Amniotic stem cell (primary cell): Measurements from ENCODE around the gene TP73.

ENCODE experiments used
- DNase-seq: peaks from one replicate; lab custom pipeline; 2025; lab: John Stamatoyannopoulos, UW

The TP73 gene

GRCh38 chr1:3689138-3689750 lies 36.9 kb downstream of the TP73 start:
- DNase-seq: no peak

DNA sequence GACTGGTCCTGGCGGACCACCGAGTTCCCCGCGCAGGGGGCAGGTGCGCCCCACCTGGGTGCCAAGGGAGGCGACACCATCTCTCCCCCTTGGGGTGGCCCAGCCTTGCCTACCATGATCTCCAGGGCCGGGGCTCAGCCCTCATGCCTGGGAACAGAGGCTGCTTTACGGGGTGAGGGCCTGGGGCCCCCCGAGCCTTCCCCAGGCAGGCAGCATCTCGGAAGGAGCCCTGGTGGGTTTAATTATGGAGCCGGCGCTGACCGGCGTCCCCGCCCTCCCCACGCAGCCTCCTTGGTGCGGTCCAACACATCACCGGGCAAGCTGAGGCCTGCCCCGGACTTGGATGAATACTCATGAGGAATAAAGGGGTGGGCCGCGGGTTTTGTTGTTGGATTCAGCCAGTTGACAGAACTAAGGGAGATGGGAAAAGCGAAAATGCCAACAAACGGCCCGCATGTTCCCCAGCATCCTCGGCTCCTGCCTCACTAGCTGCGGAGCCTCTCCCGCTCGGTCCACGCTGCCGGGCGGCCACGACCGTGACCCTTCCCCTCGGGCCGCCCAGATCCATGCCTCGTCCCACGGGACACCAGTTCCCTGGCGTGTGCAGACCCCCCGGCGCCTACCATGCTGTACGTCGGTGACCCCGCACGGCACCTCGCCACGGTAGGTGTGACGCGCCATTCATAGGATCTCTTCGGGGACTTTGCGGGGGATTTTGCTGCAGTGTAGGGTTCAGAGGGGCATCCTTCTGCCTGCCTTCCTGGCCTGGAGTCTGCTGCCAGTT lies 38.2 kb downstream of the TP73 start:
- DNase-seq: no peak

DNA sequence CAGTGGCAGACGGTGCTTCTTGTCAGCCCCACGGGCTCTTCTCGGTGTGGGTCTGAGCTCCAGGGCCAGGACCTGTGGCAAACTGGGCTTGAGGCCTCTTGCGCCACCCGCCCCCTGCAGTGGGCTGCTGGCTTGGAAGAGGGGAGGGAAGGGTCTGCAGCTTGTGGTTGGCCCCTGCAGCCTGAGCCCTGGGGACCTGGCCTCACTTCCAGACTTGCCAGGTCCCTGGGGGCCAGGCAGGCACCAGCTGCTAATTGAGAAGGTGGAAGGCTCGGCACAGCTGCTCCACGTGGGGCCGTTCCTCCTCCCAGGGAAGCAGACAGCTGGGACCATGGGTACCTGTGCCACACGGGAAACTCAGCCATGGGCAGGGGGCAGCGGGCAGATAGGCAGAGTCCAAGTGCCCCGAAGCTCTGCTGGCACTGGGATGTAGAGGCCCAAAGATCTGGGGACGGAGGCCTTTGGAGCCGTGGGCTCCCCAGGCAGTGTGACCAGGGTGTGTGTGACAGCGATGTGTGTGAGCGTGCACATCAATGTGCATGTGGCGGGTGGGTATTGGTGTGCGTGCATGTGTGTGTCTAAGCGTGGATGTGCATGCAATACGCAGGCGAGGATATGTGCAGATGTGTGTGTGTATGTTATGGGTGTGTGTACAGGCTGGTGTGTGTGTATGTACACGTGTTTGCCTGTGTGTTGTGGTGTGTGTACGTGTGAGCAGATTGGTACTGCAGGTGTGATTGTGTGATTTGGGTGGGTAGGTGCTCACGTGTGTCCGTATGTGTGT lies 39.3 kb downstream of the TP73 start:
- DNase-seq: no peak

GRCh38 chr1:3692598-3692997 lies 40.3 kb downstream of the TP73 start:
- no peak for DNase-seq

GRCh38 chr1:3693321-3693720 lies 41.0 kb downstream of the TP73 start:
- DNase-seq: no peak

DNA sequence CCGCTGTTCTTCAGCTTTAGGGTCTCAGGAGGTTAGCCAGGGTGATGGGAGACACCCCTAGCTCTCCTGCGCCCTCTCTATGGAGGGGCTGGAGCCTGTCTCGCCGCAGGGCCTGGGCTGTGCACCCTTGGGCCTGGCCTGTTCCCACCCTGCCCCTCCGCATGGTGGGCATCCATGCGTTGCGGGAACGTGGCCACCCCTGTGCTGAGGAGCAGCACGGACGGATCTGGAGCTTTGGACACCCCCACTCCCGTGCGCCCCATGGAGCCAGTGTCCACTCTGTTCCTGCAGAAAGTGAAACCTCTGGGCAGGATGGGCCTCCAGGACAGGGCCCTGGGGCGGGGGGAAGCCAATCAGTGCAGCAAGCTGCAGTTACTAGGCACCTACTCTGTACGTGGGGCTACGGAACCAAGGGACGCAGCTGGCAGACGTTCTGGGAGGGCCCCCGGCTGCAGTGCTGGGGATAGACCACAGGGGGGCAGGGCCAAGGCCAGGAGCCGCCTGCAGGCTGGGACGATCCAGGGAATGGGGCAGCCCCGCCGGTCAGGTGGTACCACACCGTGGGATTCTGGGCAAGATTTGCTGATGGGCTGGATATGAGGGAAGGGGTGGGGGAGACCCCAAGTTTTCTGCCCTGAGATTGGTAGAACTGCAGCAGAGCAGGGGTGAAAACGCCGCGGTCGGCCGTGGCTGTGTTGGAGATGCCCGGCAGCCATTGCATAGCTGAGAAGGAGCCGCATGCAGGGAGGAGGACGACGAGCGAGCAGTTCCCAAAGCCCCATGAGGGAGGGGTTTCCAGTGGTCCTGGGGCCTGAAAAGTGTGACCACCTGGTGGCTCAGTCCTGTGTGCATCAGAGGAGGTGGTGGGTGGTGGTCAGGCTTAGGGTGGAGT lies 43.3 kb downstream of the TP73 start:
- no peak for DNase-seq

DNA sequence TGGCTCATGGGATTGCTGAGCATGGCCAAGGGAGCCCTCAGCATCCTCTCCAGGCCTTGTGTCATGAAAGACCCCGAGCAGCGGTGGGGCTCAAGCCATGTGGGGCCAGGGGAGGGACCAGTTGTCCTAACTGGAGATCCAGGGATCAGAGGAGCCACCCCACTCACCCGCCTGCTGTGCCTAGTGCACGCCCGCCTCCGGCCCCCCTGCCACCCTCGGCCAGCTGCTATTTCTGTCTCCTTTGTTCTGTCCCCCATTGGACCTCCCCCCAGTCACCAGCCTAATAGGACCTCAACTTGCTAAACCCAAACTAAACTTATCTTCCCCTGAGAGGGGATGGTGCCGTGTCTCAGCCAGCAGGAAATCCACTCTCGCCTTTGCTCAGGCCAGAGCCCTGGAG lies 44.4 kb downstream of the TP73 start:
- DNase-seq: no peak

DNA sequence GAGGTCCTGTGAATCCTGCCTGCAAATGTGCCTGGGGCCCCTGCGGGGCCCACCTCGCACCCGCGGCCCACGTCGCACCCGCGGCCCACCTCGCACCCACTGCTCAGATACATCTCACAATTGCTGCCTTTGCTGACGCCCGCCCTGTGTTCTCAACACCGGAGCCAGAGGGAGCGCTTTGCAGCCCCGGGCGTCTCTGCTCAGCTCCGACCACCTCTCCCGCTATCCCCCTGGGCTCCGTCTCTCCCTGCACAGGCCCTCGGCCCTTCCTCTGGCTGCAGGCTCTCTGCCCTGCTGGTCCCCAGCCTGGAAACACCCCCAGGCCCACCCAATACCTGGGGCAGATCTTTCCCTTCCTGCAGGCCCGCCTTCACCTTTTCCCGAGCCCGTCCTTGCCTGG lies 44.8 kb downstream of the TP73 start:
- no peak for DNase-seq

GRCh38 chr1:3697810-3698209 lies 45.5 kb downstream of the TP73 start:
- no peak for DNase-seq

GRCh38 chr1:3698660-3699408 lies 46.5 kb downstream of the TP73 start:
- no peak for DNase-seq

GRCh38 chr1:3699596-3699995 lies 47.3 kb downstream of the TP73 start:
- DNase-seq: no peak

DNA sequence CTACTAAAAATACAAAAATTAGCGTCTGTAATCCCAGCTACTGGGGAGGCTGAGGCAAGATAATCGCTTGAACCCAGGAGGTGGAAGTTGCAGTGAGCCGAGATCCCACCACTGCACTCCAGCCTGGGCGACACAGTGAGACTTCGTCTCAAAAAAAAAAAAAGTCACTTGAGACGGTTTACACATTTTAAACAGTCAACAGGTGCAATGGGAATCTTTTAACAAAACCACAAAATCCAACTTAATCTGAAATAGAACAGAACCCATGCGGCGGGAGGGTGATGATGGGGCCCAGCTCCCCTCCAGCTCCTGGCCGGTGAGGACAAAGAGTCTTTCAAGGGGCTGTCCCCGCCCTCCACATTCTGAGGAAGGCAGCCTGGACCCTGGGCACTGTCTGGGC lies 48.3 kb downstream of the TP73 start:
- DNase-seq: no peak

- DNase-seq: no peak
Measured at GRCh38 chr1:3702528-3702927, 50.2 kb downstream of the TP73 start.

DNA sequence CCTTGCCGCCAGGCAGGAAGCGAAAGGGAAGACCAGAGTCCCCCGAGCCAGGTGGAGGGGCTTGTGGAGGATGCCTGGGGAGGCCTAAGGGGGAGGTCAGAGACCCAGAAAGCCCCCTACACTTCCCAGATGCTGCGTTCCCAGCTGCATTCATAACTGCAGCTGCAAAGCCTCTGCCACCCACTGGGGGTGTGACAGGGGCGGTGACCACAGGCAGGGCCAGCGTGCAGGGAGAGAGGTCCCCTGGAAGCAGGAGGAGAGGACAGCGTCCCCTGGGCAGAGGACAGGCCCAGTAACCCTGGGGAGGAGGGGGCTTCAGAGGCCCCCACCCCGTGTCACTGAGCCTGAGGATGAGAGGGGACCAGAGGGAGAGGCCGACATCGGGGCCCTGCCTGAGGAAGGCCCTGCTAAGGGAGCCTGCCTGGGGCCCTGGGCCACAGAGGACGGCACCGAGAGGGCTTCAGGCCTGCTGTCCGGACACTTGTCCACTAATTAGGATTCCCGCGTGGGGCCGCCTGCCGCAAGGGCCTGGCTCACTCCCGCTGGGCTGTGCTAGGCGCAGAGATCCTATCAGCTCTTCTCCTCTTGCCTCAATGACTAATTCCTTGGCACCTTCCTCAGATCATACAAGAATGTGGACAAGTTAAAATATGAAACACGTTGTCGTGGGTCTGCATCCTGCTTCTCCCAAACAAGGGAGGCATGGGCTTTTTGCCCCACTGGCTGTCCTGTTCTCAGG lies 50.8 kb downstream of the TP73 start:
- DNase-seq: no peak

DNA sequence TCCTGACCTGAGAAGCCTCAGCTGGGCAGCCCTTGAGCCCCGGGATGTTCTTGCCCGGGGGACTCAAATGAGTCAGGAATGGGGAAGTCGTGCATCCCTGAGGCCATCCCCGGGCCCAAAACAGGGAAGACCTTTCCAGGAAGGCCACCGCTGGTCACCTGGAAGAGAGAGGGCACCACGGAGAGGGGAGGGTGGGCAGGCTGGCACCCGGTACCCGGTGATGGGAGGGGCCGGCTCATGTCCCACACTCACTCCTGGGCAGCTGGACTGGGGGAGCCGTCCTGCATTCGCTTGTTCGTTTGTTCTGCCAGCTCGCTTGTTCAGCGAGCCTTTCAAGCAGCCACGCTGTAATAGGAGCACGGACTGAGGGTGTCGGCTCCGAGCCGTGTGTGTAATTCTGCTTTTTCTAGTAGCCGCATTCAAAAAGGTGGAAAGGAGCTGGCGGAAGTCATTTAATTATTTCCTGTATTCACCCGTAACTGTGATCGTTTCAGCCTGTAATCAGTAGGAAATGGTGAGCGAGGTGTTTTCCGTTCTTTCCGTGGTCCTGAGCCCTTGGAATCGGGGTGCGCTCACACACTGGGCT lies 51.6 kb downstream of the TP73 start:
- no peak for DNase-seq

- DNase-seq: no peak
Measured at GRCh38 chr1:3705341-3705950, 53.1 kb downstream of the TP73 start.

DNA sequence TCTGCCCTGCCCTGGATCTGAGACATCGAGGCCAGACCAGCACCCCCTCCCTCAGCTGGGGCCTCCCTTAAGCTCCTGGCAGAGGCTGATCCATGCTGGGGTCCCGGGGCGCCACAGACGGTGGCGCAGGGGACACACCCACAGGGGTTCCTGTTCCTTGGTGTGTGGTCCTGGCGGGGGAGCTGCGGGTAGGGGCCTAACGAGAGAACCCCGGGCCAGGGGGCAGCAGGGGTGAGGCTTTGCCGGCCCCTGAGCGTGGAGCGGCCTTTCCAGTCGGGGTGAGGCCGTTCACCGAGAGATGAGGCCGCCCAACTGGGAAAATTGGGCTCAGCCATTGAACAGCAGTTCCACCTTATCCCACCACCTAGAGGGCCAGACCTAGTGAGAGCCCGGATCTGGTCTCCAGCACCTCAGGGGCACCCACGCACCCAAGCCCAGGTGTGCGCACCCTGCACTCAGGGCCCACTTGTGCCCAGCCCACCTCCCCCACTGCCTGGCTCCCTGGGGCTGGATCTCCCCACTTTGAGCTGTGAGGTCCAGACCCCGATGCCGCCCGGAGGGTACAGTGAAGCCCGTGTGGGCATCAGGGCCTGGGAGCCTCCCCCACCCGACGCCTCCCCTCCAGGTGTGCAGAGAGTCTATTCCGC lies 54.5 kb downstream of the TP73 start:
- DNase-seq: no peak

GRCh38 chr1:3707298-3707938 lies 55.1 kb downstream of the TP73 start:
- no peak for DNase-seq

DNA sequence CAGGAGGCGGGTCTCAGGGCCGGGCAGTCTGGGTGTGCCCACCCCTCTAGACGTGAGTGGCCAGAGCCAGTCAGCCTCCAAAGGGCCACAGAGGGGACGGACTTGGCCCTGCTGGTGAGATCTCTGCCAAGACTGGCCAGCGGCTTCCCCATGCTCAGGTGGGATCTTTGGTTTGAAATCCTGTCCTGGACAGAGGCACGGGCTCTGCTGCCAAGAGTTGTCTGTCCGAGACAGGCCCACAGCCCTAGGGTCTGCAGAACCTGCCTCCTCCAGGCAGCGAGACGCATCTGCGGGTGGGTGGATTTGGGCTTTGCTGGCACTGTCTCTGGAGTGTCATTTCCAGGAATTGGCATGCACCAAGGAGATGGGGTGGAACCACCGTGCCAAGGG lies 55.6 kb downstream of the TP73 start:
- no peak for DNase-seq
